Activated T-cell treated with anti-CD3 and anti-CD28 coated beads for 1 hour (primary cell): Measurements from ENCODE around the gene PCCA.
"Not testable (repeated sequence)": the region's sequence is repeated elsewhere in the genome, so short reads cannot be mapped to it uniquely, and the experiment has no call there.

Experiments used
- DNase-seq: peaks from one replicate; pipeline ENCODE4 v3.0.0-alpha.2; 2020; ENCODE audit warnings: low read depth

The PCCA gene

DNA sequence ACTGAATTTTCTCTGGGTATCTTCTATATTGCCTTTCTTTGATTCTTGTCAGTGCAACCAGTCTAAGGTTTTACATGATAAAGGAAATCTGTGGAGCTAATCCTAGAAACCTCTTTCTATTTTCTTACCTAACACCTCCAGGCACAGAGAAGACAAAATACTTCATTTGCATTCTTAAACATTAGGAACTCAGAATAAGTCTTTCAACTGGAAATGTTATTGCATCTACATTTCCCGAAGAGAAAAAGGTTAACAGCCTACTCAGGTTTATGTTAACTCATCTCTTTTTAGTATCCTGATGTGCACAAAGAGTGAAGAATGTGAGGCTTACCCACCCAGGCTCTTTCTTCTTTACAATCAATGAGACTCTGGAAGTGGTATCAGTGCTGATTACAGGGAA lies 106.7 kb downstream of the PCCA start:
- DNase-seq: no peak

DNA sequence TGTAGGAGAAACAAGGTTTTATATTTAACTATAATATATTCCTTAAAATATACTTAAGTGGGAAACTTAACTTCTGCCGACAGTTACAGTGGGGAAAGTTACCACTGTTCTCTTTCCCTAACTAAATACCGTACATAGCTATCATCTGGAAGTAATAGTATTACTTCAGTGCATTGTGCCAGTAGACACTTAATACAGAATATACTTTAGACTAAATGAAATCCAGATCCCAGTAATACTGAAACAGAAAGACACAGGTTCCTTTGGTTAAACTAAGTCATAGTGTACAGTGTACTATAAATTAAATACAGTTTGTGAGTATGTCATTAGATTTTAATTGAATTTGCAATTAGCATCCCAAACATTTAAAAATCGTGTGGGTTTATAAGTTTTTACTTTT lies 107.5 kb downstream of the PCCA start:
- DNase-seq: no peak

- no peak for DNase-seq
These were observed 108.2 kb downstream of the PCCA start for GRCh38 chr13:100197116-100197515.

- DNase-seq: no peak
These were observed 108.9 kb downstream of the PCCA start for GRCh38 chr13:100197591-100198365.

DNA sequence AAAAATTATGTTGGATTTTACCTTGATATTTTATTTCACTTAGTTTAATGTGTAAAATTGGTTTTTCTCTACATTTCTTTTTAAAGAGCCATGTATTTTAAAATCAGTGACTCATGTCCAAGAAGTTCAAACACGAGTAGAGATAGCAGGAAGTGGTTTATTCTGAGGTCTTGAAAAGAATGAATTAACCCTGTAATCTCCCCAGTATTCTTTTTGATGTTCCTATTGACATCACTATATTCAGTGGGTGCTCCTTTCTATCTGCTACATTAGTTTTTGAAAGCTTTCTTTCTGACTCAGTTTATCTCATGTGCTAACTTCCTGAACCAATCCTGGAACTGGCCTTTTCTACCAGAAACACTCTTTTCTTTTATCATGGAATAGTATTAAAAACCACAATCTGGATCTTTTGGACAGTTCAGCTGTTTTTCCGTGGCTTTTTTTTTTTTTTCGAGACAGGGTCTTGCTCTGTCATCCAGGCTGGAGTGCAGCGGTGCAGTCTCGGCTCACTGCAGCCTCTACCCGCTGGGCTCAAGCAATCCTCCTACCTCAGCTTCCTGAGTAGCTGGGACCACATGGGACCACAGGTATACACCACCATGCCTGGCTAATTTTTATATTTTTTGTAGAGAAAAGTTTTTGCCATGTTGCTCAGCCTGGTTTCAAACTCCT lies 114.9 kb downstream of the PCCA start:
- no peak for DNase-seq

DNA sequence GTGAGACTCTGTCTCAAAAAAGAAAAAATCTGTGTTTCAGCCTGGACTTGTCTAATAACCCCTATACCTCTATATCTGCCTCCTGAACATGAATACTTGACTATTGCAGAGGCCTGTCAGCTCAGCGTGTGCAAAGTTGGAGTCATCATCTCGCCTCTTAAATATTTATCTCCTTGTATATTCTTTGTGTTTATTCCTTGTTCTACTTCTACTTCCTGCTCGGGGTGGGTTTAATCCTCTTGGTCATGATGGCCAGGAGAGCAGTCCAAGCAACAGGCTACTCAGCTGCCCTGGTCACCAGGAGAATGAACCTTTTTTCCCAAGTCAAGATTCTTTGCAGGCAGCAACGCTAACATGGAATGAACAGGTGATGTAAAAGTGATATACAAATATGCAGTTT lies 119.1 kb downstream of the PCCA start:
- DNase-seq: no peak

- DNase-seq: no peak
These were observed 119.7 kb downstream of the PCCA start for GRCh38 chr13:100208626-100209025.

DNA sequence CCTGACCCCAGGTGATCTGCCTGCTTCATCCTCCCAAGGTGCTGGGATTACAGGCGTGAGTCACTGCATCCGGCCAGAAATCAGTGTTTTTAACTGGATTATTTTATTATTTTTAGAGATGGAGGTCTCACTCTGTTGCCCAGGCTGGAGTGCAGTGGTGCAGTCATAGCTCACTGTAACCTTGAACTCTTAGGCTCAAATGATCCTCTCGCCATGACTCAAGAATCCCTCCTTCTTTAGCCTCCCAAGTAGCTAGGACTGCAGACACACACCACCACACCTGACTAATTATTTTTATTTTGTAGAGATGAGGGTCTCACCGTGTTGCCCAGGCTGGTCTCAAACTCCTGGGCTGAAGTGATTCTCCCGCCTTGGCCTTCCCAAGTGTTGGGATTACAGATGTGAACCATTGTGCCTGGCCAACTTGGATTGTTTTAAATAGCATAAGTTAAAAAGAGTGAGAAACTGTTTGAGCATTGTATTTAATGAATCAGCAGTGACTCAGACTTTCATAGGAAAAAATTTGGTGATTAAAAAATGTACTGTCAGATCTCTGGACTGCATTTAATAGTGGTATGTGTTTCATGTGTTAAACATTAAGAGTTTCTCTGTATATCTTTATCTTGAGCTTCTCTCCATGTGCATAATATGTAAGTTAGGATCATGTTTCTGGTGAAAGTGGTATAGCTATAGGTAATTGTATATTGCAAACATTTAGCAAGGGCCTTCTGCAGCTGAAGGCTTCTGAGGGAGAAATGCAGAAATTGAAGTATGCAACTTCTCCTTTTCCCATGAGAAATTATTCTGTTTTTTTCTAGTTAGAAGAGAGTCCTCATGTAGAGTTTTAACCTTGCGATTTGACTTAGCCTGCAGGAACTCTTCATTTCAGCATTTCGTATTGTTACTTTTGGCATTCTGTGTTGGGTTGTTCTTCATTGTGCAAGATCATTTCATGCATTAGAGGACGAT lies 121.2 kb downstream of the PCCA start:
- no peak for DNase-seq

GRCh38 chr13:100211016-100211710 lies 122.3 kb downstream of the PCCA start:
- DNase-seq: no peak

DNA sequence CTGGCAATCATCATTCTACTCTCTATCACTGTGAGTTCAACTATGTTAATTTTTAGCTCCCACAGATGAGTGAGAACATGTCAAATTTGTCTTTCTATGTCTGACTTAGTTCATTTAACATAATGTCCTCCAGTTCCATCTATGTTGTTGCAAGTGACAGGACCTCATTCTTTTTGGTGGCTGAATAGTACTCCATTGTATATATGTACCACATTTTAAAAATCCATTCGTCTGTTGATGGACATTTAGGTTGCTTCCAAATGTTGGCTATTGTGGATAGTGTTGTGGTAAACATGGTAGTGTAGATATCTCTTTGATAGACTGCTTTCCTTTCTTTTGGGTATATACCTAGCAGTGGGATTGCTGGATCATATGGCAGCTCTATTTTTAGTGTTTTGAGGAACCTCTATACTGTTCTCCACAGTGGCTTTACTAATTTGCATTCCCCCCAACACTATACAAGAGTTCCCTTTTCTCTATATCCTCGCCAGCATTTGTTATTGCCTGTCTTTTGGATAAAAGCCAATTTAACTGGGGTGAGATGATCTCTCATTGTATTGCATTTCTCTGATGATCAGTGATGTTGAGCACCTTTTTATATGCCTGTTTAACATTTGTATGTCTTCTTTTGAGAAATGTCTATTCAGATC lies 124.1 kb downstream of the PCCA start:
- DNase-seq: no peak

GRCh38 chr13:100213576-100213975 lies 124.7 kb downstream of the PCCA start:
- DNase-seq: no peak

- DNase-seq: no peak
These were observed 126.0 kb downstream of the PCCA start for GRCh38 chr13:100214886-100215285.

DNA sequence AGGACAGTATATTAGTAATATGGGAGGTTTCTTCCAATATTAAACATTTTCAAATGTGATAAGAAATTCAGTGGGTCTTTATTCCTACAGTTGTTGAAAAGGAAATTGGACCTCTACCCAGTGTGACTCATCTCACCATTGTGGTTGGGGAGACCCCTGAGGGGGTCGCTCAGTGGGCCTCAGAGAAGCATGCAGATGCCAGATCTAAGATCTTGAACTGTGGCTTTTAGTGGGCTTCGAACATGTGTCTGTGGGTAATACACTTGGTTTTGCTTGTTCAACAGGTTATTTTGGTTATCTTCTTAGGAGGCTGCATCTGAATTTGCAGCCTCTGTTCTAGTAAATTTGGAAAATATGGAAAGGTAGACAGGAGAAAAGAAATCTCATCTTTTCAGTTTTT lies 132.3 kb downstream of the PCCA start:
- DNase-seq: no peak

DNA sequence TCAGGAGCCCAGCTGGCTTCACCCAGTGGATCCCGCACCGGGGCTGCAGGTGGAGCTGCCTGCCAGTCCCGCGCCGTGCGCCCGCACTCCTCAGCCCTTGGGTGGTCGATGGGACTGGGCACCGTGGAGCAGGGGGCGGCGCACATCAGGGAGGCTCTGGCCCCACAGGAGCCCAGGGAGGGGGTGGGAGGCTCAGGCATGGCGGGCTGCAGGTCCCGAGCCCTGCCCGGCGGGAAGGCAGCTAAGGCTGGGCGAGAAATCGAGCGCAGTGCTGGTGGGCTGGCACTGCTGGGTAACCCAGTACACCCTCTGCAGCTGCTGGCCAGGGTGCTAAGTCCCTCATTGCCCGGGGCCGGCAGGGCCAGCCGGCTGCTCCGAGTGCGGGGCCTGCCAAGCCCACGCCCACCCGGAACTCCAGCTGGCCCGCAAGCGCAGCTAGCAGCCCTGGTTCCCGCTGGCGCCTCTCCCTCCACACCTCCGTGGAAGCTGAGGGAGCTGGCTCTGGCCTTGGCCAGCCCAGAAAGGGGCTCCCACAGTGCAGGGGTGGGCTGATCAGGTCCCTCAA lies 135.2 kb downstream of the PCCA start:
- not testable (repeated sequence) for DNase-seq

DNA sequence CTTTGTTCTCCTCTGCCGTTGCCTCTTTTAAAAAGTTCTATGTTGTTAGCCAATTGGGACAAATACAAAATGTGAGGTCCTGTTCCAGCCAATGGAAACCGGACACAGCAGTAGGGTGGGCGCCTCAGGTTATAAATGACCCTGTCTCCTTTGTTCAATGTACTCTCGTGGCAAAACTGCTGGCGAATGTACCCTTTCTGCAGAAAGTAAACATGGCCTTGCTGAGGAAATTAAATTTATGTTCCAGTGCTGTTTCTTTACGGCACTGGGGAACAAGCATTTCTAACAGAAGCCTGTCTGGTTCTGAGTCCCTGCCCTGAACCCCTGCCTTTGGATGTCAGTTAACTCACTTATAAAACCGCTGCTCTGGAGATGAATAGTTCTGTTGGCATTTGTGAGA lies 140.7 kb downstream of the PCCA start:
- no peak for DNase-seq

DNA sequence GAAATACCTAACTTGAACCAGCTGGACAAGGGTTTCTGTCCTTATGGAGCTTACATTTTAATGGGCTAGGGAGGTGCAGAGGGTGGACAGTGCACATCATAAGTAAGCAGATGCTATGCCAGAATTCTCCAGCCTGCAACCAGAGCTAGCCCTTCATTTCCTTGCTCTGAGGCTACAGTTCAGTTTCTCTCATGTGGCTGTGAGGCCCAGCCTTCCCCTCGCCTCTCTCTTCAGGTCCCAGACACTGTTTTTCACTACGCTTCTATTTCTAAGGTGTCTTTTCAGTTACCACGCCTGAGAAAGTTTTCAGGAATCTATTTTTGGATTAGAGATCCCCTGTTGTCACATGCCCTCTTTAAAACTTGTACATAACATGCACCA lies 141.9 kb downstream of the PCCA start:
- DNase-seq: no peak

DNA sequence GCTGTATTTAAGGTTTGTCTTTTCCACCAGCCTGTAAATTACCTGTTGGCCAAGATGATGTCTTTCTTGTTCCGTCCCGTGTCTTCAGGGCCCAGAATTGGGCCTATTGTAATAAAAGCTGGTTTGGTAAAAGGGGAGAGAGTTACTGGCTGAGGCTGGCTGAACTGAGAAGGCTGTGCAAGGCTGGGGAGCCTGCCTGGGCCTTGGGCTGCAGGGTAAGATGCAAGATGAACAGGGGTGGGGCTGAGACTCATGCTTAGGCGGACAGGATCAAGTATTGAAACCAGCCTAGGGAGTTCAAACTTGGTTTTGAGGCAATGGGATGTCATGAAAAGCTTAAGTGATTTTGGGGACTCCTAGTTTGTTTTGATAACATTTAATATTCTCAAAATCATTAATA lies 142.3 kb downstream of the PCCA start:
- DNase-seq: no peak

DNA sequence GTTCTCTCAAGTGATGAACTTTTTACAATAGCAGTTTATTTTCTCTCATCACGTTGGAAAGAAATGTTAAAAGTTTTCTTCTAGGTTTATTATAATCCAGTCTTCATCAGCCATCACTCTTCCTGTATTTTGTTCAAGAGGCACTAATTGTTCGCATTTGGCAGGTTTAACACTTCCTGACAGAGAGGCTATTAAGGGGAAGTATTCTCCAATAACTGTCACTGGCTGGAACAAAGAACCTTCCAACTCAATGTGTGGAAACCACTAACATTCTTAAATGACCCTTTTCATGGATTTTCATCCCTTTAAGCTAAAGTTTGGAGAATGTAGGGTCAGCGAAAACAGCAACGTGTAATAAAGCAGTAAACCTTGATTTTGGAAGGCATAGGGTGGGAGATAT lies 145.1 kb downstream of the PCCA start:
- no peak for DNase-seq

GRCh38 chr13:100234524-100235136 lies 145.7 kb downstream of the PCCA start:
- no peak for DNase-seq

- DNase-seq: no peak
These were observed 146.5 kb downstream of the PCCA start for GRCh38 chr13:100235311-100235901.
